PC-9 (cell line): Measurements from ENCODE around the gene CDCA3. TPM values are rescaled to one million over a fixed set of nuclear protein-coding genes. Genes with fewer than 3 reads are reported as not detected.

Experiments used
- BruUV-seq: library from RNA; stranded (reverse); fragments of 400-500 nt; replicated peaks from 2 replicates; lab custom pipeline; 2021; lab: Mats Ljungman, UMichigan
- CTCF ChIA-PET: fragments of 300-600 bp; sonication (Branson Sonifier 250); formaldehyde crosslinking; loops from one replicate; lab custom pipeline; 2022; ENCODE audit warnings: antibody characterized with exemption; lab: Charles Lee
- POLR2A ChIA-PET: fragments of 300-600 bp; sonication (Branson Sonifier 250); formaldehyde crosslinking; loops from one replicate; lab custom pipeline; 2022; ENCODE audit warnings: antibody characterized with exemption; ENCODE audit not compliant: unreplicated experiment; lab: Charles Lee
- DNase-seq, 2 experiments: peaks; one replicate each; pipeline versions ENCODE4 v3.0.0 to v3.0.0-alpha.2; 2015 to 2022; ENCODE audit warnings: mixed read lengths in 1 of 2
- H2AFZ ChIP-seq: fragments of 200-600 bp; sonication (generic); 2 replicates; pipeline ENCODE4 v1.8.1; 2017; ENCODE audit warnings: antibody characterized with exemption
- H3F3A ChIP-seq: fragments of 200-600 bp; sonication (generic); 2 replicates; pipeline ENCODE4 v1.8.1; 2017; ENCODE audit warnings: antibody characterized with exemption, mild to moderate bottlenecking, low read depth; ENCODE audit not compliant: insufficient read depth
- H3K27ac ChIP-seq: fragments of 200-600 bp; sonication (generic); 2 replicates; pipeline ENCODE4 v1.6.1; 2016; ENCODE audit warnings: mixed run types
- H3K27me3 ChIP-seq: fragments of 200-600 bp; sonication (generic); 2 replicates; pipeline ENCODE4 v1.6.1; 2016; ENCODE audit warnings: low read depth, mixed run types; ENCODE audit not compliant: insufficient read depth
- H3K36me3 ChIP-seq: fragments of 200-600 bp; sonication (generic); 2 replicates; pipeline ENCODE4 v1.6.1; 2016; ENCODE audit warnings: low read depth, mixed run types
- H3K4me1 ChIP-seq: fragments of 200-600 bp; sonication (generic); replicated peaks from 2 replicates; pipeline ENCODE4 v1.6.1; 2016; ENCODE audit warnings: mixed run types; ENCODE audit not compliant: insufficient read depth
- H3K4me2 ChIP-seq: fragments of 200-600 bp; sonication (generic); 2 replicates; pipeline ENCODE4 v1.6.1; 2017; ENCODE audit warnings: mixed run types
- H3K4me3 ChIP-seq: fragments of 200-600 bp; sonication (generic); 2 replicates; pipeline ENCODE4 v1.6.1; 2016; ENCODE audit warnings: mixed run types
- H3K79me2 ChIP-seq: fragments of 200-600 bp; sonication (generic); 2 replicates; pipeline ENCODE4 v1.6.1; 2017; ENCODE audit warnings: low read depth, mixed run types
- H3K9me2 ChIP-seq: fragments of 200-600 bp; sonication (generic); 2 replicates; pipeline ENCODE4 v1.8.1; 2017; ENCODE audit warnings: mild to moderate bottlenecking; ENCODE audit not compliant: insufficient read depth
- H3K9me3 ChIP-seq: fragments of 200-600 bp; sonication (generic); 2 replicates; pipeline ENCODE4 v1.8.1; 2016; ENCODE audit warnings: low read depth; ENCODE audit not compliant: insufficient read depth
- H4K20me1 ChIP-seq: fragments of 200-600 bp; sonication (generic); 2 replicates; pipeline ENCODE4 v1.8.1; 2017; ENCODE audit not compliant: insufficient read depth
- CTCF ChIP-seq: fragments of 200-600 bp; sonication (generic); conservative IDR thresholded peaks from 2 replicates; pipeline ENCODE4 v1.6.1; 2017; ENCODE audit warnings: mixed run types, antibody characterized with exemption, mild to moderate bottlenecking, moderate library complexity
- EZH2 ChIP-seq: fragments of 200-600 bp; sonication (generic); IDR thresholded peaks from 2 replicates; pipeline ENCODE4 v1.8.0; 2017; ENCODE audit warnings: antibody characterized with exemption, low read depth
- intact Hi-C: fragments of 100-400 bp; cut with micrococcal nuclease; formaldehyde crosslinking; loops from one replicate; pipeline ENCODE4 v1.10.0; 2022; ENCODE audit not compliant: unreplicated experiment
- total RNA-seq: library from RNA; stranded (reverse); gene quantifications from 2 replicates; pipeline ENCODE4 v1.2.3, GENCODE V29; 2021

The CDCA3 gene
- total RNA-seq, 1 experiment from 2014 or later, result 125 TPM

GRCh38 chr12:6826734-6827436 lies 24.2 kb downstream of the CDCA3 start:
- Histone ChIP-seq H3K27me3 (peaks cover 97% of the 10 kb centered on the region), H3K4me3 (no peak overlapping the region), H3K9me3 (no peaks in the 10 kb centered on the region), H3K9me2 (no peaks in the 10 kb centered on the region), H3K27ac (no peak overlapping the region), H2AFZ (no peak overlapping the region), H3K79me2 (no peaks in the 10 kb centered on the region), H3K4me1 (no peaks in the 10 kb centered on the region; the same call in 1 of the 2 replicates), H3K4me2 (no peak overlapping the region), H3F3A (no peaks in the 10 kb centered on the region; the same call in 1 of the 2 replicates), H4K20me1 (no peaks in the 10 kb centered on the region), H3K36me3 (no peaks in the 10 kb centered on the region)
- ChIA-PET CTCF (interaction anchor here (0.6 to 0.7 kb wide), 2 partner anchors 12 to 304 kb away, joined by 4 read pairs; no protein-coding TSS in a partner anchor), POLR2A (interaction anchor here (0.7 kb wide), 1 partner anchor 280 kb away, joined by 4 read pairs; no protein-coding TSS in a partner anchor)
- DNase-seq, result no peak
- intact Hi-C loops, result loop anchor here (5.0 kb wide), 2 partner anchors 140 to 260 kb away; partner anchors contain the start of genes NOP2 and ZNF384
- BruUV-seq, result no TSS peak
- no peak for TF ChIP-seq CTCF
- TF ChIP-seq EZH2, result no peak

GRCh38 chr12:6826125-6826733 lies 24.9 kb downstream of the CDCA3 start:
- Histone ChIP-seq H3K27ac (no peak overlapping the region), H3K36me3 (no peaks in the 10 kb centered on the region), H3F3A (no peaks in the 10 kb centered on the region; the same call in 1 of the 2 replicates), H4K20me1 (no peaks in the 10 kb centered on the region), H3K9me3 (no peaks in the 10 kb centered on the region), H3K4me2 (no peak overlapping the region), H3K9me2 (no peaks in the 10 kb centered on the region), H3K4me1 (no peaks in the 10 kb centered on the region; the same call in 1 of the 2 replicates), H3K79me2 (no peaks in the 10 kb centered on the region), H3K4me3 (no peak overlapping the region), H3K27me3 (peaks cover 97% of the 10 kb centered on the region), H2AFZ (no peak overlapping the region)
- no peak for DNase-seq
- BruUV-seq, result no TSS peak
- TF ChIP-seq CTCF (no peak), EZH2 (no peak)
- intact Hi-C loops, result loop anchor here (5.0 kb wide), 2 partner anchors 139 to 259 kb away; partner anchors contain the start of genes NOP2 and ZNF384
- ChIA-PET CTCF (interaction anchor here (0.7 kb wide), 1 partner anchor 1941 kb away, joined by 3 read pairs; no protein-coding TSS in a partner anchor), POLR2A (interaction anchor here (0.6 to 0.7 kb wide), 2 partner anchors 43 to 279 kb away, joined by 4 read pairs; no protein-coding TSS in a partner anchor)

- Histone ChIP-seq H3K36me3 (no peaks in the 10 kb centered on the region), H3K9me2 (no peaks in the 10 kb centered on the region), H3K4me3 (no peak overlapping the region), H3K4me1 (no peaks in the 10 kb centered on the region; the same call in 1 of the 2 replicates), H3K9me3 (no peaks in the 10 kb centered on the region), H4K20me1 (no peaks in the 10 kb centered on the region), H3K79me2 (no peaks in the 10 kb centered on the region), H3K27me3 (peaks cover 97% of the 10 kb centered on the region), H3K4me2 (no peak overlapping the region), H3K27ac (no peak overlapping the region), H3F3A (no peaks in the 10 kb centered on the region; the same call in 1 of the 2 replicates), H2AFZ (no peak overlapping the region)
- peak; percentile 68 to 93 for DNase-seq
- POLR2A ChIA-PET, result interaction anchor here (0.6 kb wide), 1 partner anchor 44 kb away, joined by 4 read pairs; no protein-coding TSS in a partner anchor
- intact Hi-C loops, result loop anchor here (1.0 to 5.0 kb wide), 6 partner anchors 46 to 258 kb away; partner anchors contain the start of genes MLF2, NOP2 and ZNF384
- CTCF ChIA-PET, result interaction anchor here (0.6 to 1.3 kb wide), 6 partner anchors 14 to 1940 kb away, joined by 3 to 7 read pairs (median 3); partner anchors contain the start of genes MLF2 and ZNF384
- BruUV-seq, result no TSS peak
- TF ChIP-seq EZH2 (no peak), CTCF (peak; percentile 96)
Measured at GRCh38 chr12:6825398-6826124, 25.5 kb downstream of the CDCA3 start.
